ENCODE data around the gene CUEDC2.

CUEDC2 gene

GRCh38 chr10:102396730-102397151, 35.6 kb downstream of the CUEDC2 start:
- no peak for DNase-seq (ENCODE audit: low read depth in 2 of 2)

GRCh38 chr10:102396317-102396650, 36.1 kb downstream of the CUEDC2 start:
- DNase-seq (ENCODE audit: low read depth in 2 of 2), result no peak

- peak in 1 of 2 experiments; percentile 54 for DNase-seq (ENCODE audit: low read depth in 2 of 2)
Observed at GRCh38 chr10:102395400-102396316, 36.7 kb downstream of the CUEDC2 start, which contains the start of gene NFKB2. TSS of gene NFKB2 (plus strand) at chr10:102395705. CDS start at chr10:102395960, 255 bp downstream.

DNA sequence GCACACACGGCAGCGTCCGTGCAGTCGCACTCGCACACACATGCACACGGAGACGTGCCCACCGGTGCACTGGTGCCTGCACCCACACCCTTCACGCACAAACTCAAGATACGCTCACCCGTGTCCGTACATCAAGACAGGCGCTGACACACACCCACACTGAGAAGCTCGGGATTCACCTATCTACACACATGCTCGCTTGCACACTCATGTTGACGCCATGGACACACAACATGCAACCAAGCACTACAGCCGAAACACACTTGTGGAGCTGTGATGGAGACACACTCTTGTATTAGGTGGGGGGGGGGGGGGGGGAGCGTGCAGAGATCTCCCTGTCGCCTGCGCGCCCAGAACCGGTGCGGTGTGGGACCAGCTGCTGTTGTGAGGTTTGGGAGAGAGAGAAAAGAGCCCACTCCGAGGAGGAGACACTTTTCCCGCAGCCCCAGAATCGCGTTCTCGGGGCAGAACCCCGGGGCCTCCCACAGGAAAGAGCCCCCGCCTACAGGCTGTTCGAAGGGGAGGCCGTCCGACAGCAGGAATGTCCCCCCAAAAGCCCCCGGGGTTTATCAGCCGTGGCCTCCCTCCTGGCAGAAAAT, 37.5 kb downstream of the CUEDC2 start:
- no peak for DNase-seq (ENCODE audit: low read depth in 2 of 2)

- DNase-seq (ENCODE audit: low read depth in 2 of 2), result peak; percentile 74 to 79
Observed at GRCh38 chr10:102394079-102394800, 38.1 kb downstream of the CUEDC2 start.

- DNase-seq (ENCODE audit: low read depth in 2 of 2), result no peak
Observed at GRCh38 chr10:102393411-102394078, 38.8 kb downstream of the CUEDC2 start.

GRCh38 chr10:102392306-102392705, 40.1 kb downstream of the CUEDC2 start:
- DNase-seq (ENCODE audit: low read depth in 2 of 2), result no peak

DNA sequence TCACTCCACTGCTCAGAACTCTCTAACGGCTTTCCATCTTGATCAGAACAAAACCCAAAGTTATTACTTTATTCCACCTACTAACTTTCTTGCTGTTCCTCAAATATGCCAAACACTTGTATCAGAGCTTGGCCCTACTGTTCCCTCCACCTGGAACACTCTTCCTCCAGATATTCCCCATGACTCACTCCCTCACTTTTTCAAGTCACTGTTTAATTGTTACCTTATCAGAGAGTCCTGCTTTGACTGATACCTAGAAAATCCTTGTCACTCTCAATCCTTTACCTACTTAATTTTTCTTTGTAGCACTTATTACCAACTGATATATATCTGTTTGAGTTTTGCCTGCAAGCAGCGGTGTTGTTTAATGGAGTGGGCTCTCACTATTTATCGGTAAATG, 42.5 kb downstream of the CUEDC2 start:
- DNase-seq (ENCODE audit: low read depth in 2 of 2), result no peak

GRCh38 chr10:102384606-102385429, 47.6 kb downstream of the CUEDC2 start:
- DNase-seq (ENCODE audit: low read depth in 2 of 2), result no peak

DNA sequence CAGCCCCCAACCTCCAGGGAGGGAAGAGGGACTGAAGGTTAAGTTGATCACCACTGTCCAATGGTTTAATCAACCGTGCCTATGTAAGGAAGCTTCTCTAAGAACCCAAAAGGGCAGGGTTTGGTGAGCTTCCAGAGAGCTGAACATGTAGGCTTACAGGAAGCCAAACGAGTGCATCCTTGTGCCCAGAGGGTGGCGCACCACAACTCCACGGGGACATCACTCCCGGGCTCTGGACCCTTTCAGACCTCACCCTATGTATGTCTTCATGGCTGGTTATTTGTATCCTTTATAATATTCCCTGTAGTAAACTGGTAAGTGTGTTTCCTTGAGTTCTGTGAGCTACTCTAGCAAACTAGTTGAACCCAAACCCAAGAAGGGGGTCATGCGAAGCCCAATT, 48.3 kb downstream of the CUEDC2 start:
- no peak for DNase-seq (ENCODE audit: low read depth in 2 of 2)

DNA sequence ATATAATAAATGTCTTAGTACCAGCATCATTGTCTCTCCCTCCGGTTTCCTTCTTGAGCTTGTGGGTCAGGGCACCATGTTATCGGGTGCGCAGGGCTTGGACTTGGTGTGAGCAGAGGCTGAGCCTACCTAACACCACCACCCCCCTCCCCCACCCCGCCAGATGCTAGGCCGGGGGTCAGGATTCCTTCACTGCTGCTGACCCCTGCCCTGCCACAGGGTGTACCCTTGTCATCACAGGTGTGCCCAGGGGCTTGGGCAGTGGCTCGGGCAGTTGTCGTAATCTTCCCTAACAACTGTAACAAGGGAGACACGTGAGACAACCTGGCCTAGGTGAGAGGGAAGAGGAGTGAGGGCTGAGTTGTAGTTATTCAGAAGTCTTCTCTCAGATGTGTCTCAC, 49.5 kb downstream of the CUEDC2 start:
- DNase-seq (ENCODE audit: low read depth in 2 of 2), result no peak

DNA sequence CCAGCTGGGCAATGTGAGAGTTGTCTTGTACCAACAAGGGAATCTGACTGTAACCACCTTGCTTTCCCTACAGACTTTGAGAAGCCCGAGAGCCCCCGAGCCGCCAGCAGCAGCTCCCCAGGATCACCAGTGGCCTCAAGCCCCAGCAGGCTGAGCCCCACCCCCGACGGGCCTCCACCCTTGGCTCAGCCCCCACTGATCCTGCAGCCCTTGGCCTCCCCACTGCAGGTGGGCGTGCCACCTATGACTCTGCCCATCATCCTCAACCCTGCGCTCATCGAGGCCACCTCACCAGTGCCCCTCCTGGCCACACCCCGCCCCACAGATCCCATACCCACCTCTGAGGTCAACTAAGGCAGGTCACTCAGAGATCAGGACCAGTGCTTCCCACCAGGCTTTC, 50.4 kb downstream of the CUEDC2 start:
- DNase-seq (ENCODE audit: low read depth in 2 of 2), result no peak

GRCh38 chr10:102379383-102379782, 53.0 kb downstream of the CUEDC2 start:
- DNase-seq (ENCODE audit: low read depth in 2 of 2), result no peak

- DNase-seq (ENCODE audit: low read depth in 2 of 2), result no peak
Observed at GRCh38 chr10:102376901-102377300, 55.5 kb downstream of the CUEDC2 start.

GRCh38 chr10:102375867-102376266, 56.5 kb downstream of the CUEDC2 start:
- DNase-seq (ENCODE audit: low read depth in 2 of 2), result no peak

- no peak for DNase-seq (ENCODE audit: low read depth in 2 of 2)
Observed at GRCh38 chr10:102375250-102375649, 57.1 kb downstream of the CUEDC2 start.

All from fibroblast of skin of left quadriceps (primary cell).